GM18508 (cell line): ENCODE data around the gene WFS1.

Experiments used
- ATAC-seq: cut with Tn5 transposase; IDR thresholded peaks from one replicate; pipeline ENCODE4 v1.9.1; 2021; ENCODE audit warnings: moderate number of reproducible peaks; ENCODE audit not compliant: insufficient read depth, unreplicated experiment

Gene WFS1

GRCh38 chr4:6332042-6332668 is 62.5 kb downstream of the WFS1 start:
- ATAC-seq = no peak

- ATAC-seq = no peak
Observed at GRCh38 chr4:6332669-6333050, 63.0 kb downstream of the WFS1 start.

- ATAC-seq = no peak
Observed at GRCh38 chr4:6333301-6334202, 63.9 kb downstream of the WFS1 start.

DNA sequence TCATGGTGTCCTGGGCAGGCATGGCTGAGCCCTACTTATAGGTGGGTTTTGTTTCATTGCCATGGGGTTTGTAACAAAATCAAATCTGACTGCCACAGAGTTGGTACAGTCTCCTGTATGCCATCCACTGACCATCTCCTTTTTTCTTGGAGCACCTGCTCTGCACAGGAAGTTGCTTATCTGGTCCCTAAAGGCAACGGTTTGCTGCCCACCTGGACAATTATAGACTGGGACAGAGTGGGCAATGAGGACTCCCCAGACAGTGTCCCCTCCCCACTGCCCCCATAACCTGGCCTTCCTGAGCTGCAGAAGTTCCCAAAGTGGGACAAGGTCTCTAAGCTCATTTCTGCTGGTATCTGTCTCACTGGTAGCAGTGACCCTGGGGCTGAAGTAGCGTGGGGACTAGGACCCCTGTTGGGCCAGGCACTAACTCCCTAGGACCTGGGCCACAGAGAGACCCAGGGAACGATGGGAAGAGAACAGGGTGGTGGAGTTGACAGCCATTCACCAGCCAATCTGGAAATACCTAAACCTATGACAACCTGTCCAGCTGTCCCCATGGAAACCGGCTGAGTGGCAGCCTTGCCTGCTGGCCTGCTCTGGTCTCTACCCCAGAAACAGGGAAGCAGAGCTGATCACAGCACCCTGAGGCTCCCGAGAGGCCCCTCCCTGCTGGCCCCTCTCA is 64.7 kb downstream of the WFS1 start:
- ATAC-seq = no peak

DNA sequence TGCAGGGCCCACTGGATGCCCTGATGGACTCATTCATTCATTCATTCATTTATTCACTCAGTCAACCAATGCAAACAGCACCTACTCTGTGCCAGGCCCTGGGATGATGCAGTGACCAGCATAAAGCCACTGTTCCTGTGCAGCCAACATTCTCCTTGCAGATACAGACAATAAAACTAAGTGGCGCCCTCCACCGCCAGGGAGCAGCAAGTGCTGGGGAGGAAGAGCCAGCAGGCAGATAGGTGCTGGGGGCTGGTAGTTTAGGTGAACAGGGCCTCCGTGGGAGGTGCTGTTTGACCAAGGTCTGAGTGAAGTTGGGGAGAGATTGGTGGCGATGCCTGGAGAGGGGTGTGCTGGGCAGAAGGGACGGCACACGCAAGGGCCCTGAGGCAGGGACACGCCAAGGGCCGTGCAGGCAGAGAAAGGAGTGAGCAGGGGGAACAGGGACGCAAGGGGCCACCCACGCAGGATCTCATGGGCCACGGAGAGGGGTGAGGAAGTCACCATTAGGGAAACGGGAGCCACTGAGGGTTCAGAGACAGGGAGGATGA is 65.5 kb downstream of the WFS1 start:
- ATAC-seq = no peak

- ATAC-seq = no peak
Observed at GRCh38 chr4:6336166-6336565, 66.5 kb downstream of the WFS1 start.

GRCh38 chr4:6337331-6337935 is 67.8 kb downstream of the WFS1 start:
- no peak for ATAC-seq

DNA sequence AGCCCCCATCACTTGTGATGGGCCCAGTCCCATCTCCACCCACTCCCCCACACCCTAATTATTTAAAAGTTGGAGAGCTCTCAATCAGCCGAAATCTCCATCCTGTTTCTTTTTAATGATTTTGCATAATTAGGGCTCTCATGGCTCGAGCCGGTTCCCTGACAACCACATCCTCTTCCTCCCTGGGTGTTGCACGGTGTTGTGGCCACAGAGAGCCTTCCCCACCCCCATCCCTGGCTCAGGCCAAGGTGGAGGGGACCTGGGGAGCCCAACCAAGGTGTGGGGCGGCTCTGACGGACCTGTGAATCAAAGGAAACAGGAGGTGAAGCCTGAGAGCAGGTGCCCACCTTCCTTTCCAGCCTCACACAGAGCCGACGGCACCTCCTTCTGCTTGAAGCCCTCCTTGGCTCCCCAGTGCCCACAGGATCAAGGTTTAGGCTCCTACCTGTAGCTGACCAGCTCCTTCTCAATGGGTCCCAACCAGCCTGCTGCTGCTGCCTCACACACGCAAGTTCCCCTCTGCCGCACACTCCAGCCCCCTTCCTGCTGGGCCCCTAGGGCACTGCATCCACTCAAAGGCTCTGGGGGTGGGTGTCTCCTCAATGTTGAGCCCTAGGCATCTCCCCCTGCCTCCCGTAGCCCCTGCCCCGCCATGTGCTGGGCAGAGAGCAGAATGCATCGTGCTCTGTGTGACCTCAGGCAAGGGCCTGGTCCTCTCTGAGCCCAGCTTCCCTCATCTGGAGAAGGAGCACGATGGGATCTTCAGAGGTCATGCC is 68.7 kb downstream of the WFS1 start:
- no peak for ATAC-seq

- no peak for ATAC-seq
Observed at GRCh38 chr4:6338951-6339817, 69.5 kb downstream of the WFS1 start.

DNA sequence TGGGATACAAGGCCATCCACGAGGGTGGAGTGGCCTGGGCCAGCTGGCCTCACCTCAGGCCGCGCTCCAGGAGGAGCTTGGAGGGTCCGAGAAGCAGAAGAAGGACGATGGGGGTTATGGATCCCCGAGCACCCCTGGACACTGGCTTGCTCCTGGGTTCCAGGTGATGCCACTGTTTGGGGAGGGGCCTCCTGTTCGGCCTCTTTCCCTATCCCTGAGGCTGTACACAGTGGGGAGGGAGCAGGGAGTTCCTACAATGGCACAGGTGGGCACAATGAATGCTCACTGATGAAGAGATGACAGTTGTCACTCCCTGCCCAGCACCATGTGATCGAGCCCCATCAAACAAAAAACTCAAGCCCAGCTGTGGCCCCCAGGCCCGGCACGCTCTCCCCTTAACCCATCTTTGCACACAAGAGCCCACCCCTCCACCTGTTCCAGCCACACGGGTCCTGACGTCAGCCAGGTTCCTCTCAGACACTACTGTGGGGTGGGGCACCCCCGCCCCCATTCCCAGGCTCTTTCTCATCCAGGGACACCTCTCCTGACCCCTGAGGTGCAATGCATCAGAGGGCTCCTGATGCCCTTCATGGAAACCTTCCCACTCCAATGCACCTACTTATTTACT is 70.3 kb downstream of the WFS1 start:
- no peak for ATAC-seq

DNA sequence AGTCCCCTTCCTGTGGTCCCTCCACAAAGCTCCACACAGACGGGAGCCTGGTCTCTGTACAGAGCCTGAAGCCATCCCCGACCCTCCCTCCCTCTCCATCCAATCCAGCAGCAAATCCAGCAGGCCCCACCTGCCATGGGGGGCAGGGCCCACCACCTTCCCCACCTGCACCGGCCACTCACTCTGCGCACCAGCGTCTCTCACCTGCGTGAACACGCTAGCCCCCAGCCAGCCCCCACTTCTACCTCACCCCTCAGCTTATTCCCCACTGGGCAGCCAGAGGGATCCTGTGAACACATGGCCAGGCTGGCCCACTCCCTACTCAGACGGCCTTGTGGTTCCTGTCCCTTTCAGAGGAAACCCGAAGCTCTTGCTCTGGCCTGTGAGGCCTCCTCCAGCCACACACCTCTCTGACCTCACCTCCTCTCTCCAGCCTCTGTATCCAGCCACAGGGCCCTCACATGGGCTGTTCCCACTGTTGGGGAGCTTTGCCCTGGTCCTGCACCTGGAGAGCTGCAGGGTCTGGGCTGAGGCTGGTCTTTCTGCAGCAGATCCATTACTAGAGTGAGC is 70.9 kb downstream of the WFS1 start:
- no peak for ATAC-seq

DNA sequence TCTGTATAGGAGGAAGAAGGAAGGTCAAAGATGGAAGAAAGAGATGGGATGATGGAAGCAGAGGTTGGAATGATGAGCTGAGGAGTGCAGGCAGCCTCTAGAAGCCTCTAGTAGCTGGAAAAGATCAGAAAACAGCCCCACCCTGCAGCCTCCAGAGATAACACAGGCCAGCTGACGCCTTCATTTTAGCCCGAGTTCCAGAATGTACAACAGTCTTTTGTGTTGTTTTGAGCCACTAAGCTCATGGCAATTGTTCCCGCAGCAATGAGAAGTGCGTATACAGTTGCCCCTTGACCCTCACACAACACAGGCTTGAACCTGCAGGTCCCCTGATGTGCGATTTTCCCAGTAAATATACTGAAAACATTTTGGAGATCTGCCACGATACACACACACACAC is 72.0 kb downstream of the WFS1 start:
- no peak for ATAC-seq

DNA sequence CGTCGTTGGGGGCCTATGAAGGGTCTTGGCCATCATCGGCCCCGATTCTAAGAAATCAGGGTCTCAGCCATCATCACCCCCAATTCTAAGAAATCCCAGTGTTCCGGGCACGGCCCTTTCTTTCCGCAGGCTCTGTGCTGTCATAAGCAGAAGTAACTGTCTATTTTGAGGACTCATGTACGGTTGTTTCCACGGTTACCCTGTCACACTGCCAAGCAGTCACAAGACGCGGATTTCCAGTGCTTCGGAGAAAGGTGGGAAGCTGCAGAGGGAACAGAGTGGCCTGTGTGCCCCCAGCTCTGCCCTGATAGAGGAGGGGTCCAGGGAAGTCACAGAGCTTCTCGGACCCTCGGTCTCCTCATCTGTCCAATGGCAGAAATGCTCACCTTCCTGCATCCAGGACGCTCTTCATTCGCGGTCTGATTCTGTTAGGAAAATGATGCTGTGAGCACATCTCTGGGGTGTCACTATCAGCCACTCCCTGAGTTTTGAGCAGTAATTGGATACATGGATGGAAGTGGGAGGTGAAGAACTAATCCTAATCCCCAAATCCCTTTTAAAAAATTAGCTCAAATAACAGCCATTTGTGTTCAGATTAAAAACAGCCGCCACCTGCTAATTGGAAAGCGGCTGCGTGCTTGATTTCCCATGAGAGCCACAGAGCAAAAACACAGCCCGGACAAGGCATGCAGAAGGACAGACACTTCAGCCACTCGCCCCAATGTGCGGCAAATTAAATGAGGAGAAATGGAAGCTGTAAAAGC is 73.1 kb downstream of the WFS1 start:
- no peak for ATAC-seq

DNA sequence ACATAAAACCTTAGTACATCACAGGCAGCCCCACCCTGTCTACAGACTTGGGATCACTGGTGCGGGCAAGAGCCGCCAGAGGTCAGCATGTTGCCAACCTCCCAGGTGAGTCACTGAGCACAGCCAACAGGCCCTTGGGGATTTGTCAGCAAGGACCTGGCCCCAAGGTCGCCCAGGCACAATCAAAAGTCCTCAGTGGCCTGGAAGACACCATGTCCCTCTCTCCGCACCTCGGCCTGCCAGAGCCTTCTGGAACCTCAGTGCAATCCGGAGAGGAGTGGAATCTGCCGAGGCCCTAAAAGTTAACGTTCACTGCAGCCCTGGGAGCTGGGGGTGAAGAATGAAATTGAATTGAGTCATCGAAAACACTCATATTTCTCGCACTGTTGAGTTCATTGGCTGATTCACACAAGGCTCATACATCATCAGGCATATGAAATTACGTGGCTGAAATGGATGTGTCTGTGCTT is 74.3 kb downstream of the WFS1 start:
- ATAC-seq = no peak

DNA sequence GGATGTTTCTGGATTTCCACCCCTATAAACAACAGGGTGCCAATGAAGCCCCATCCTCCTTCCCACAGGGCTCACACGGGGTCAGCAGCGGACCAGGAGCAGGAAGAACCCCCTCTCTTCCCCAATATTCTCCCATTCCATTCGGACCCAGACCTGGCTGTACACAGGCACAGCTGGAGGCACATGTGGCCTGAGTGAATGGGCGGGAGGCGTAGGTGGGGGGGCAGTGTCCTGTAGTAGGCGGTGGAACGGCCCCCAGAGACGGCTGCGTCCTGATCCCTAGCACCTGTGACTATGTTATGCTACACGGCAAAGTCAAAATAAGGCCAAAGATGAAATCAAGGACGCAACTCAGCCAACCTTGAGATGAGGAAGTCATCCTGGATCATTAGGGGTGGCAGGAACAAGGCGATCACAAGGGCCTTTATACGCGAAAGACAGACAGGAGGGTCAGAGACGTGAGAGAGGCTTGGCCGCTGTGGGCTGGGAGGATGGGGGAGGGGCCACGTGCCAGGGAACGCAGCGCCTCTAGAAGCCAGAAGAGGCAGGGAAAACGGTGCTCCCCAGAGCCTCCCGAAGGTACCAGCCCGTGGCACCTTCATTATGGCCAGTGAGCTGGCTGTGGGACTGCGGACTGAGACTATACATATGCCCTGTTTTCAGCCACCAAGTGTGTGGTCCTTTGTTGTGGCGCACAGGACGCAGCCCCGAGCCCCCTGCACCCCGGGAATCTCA is 75.6 kb downstream of the WFS1 start:
- ATAC-seq = no peak

DNA sequence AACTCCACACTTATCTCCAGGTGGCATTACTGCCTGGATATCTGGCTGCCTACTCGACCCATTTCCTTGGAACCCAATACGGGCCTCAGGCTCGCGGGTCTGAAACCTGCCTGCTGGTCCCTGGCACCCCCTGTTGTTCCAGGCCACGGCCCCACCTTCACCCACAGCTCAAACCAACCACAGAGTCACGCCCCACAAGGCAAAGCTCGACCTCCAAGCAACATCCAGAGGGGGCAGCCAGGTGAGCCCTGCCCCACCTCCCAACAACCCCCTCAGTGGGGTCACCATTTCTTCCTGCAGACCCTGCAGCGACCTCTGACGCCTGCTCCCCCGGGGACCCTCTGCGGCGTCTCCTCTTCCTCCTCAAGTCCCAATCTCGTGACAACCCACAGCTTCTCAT is 76.2 kb downstream of the WFS1 start:
- no peak for ATAC-seq
